Effector memory CD8-positive, alpha-beta T cell (primary cell): ENCODE data around the gene SFMBT2.
"Not testable (repeated sequence)": the region's sequence is repeated elsewhere in the genome, so short reads cannot be mapped to it uniquely, and the experiment has no call there.

Experiments
- ATAC-seq: fragments of 150-1000 bp; cut with Tn5 transposase; replicated peaks from 2 replicates; pipeline ENCODE4 v1.10.0; 2021; ENCODE audit warnings: mild to moderate bottlenecking, moderate library complexity
- DNase-seq, 3 experiments: peaks; one replicate each; pipeline ENCODE4 v3.0.0; 2021
- H3K27ac Mint-ChIP-seq, 2 donors: one replicate each; pipeline ENCODE4 v1.8.0; 2022; ENCODE audit warnings: mild to moderate bottlenecking in 2 of 2, mixed read lengths in 2 of 2, moderate library complexity in 2 of 2
- H3K27me3 Mint-ChIP-seq, 2 donors: one replicate each; pipeline ENCODE4 v1.8.0; 2022; ENCODE audit warnings: mixed read lengths in 2 of 2
- H3K36me3 Mint-ChIP-seq: one replicate; pipeline ENCODE4 v1.8.0; 2022; ENCODE audit warnings: mild to moderate bottlenecking, moderate library complexity, mixed read lengths; ENCODE audit not compliant: insufficient read depth
- H3K4me1 Mint-ChIP-seq, 2 donors: one replicate each; pipeline ENCODE4 v1.8.0; 2022; ENCODE audit warnings: low read depth in 2 of 2, mixed read lengths in 2 of 2
- H3K4me3 Mint-ChIP-seq, 2 donors: one replicate each; pipeline ENCODE4 v1.8.0; 2022; ENCODE audit warnings: mild to moderate bottlenecking in 2 of 2, mixed read lengths in 2 of 2, moderate library complexity in 2 of 2
- H3K9me3 Mint-ChIP-seq, 2 donors: one replicate each; pipeline ENCODE4 v1.8.0; 2022; ENCODE audit warnings: mixed read lengths in 2 of 2

Gene SFMBT2

DNA sequence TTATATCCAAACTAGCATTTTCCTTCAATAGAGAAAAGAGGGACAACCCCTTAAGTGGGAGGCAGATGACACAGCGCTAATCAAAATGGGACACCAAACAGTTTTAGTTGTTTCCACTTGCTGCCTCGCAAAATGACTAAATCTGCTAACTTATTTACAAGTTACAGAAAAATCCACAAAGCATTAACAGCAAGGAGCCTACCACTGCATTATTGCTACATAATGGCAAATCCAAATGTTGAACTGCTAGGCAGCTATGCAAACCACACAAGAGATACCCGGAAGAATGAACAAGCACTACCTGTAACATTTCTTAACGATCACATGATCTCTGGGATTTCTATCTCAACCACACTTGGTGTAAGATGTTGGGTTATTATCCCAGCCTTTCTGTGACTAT, 96.7 kb downstream of the SFMBT2 start:
- H3K4me1 Mint-ChIP-seq = peaks cover 50 to 72% of the 10 kb centered on the region in 2 donors

DNA sequence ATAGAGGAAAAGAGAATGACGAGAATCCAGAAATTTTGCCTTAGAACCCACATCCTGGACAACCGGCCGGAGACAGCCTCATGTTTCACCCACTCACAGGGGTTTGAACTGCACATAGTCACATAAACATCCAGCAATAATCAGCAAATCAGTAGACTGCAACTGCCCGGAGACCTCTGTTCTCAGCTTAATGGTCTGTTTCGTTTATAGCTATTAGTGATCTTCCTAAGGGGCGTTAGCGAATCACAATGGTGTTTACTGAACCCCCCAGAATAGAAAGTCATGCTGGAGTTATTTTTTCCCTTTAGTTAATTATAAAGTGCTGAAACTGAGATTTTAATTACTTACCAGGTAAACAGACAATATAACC, 98.4 kb downstream of the SFMBT2 start:
- Mint-ChIP-seq H3K27ac (peak overlapping the region in 1 of 2 donors; percentile 35), H3K27me3 (no peaks in the 10 kb centered on the region), H3K9me3 (no peaks in the 10 kb centered on the region), H3K4me1 (peaks cover 45 to 67% of the 10 kb centered on the region in 2 donors), H3K4me3 (no peak overlapping the region), H3K36me3 (peaks cover 4% of the 10 kb centered on the region)
- ATAC-seq (no peak), DNase-seq (no peak)

More for the DNA sequence above, 96.7 kb downstream of the SFMBT2 start:
- H3K9me3 Mint-ChIP-seq = no peaks in the 10 kb centered on the region
- H3K4me3 Mint-ChIP-seq = peak overlapping the region; percentile 58 to 59
- H3K36me3 Mint-ChIP-seq = peaks cover 4% of the 10 kb centered on the region
- no peaks in the 10 kb centered on the region for H3K27me3 Mint-ChIP-seq
- DNase-seq (no peak), ATAC-seq (peak; percentile 51)
- H3K27ac Mint-ChIP-seq = peak overlapping the region; percentile 2 to 94

DNA sequence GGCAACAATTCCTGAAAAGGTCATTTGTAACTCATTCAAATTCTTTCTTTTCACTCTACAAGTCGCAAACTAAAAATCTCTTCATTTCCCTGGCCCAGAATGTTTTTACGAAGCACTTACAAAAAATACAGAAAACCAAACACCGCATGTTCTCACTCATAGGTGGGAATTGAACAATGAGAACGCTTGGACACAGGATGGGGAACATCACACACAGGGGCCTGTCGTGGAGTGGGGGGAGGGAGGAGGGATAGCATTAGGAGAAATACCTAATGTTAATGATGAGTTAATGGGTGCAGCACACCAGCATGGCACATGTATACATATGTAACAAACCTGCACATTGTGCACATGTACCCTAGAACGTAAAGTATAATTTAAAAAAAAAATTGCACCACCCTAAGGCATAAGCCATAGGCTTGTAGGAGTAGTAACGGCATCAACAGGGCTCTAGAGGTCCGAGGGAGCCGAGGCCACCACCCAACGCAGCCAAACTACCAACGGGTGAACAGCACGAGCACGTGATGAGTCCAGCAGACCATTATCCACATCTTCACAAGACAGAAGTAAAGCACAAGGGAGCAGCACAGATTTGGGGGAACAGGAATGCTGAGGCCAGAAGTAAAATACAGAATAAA, 98.9 kb downstream of the SFMBT2 start:
- not testable (repeated sequence) for H3K4me3 Mint-ChIP-seq, H3K36me3 Mint-ChIP-seq, DNase-seq, ATAC-seq, H3K9me3 Mint-ChIP-seq, H3K27me3 Mint-ChIP-seq
- Mint-ChIP-seq H3K4me1 (peaks cover 47 to 68% of the 10 kb centered on the region in 2 donors), H3K27ac (peak overlapping the region in 1 of 2 donors; percentile 35)

DNA sequence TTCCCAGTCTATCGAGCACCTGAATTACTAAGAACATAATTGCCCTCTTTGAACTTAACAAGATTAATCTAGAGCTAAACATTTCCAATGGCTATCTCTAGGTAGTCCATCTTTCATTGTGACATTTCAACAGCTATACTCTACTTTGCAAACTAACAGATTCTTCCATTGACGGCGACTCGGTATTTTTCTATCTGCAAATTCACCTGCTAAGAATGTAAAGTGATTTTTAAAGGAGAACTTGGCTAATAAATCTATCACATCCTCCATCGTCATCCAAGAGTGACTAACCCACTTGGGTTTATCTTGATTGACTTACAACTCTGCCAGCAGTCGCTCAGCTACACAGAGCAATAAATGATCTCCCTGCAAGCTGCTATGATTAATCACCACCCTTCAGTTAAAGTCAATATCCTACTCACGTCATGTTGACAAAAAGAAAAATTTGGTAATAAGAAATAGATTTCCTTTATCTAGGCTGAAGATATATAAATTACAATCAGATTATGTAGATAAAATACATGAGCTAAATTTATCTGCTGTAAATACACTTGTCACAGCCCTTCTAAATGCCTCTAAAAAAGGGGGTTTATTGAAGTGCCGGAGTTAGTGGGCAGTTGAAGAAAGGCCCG, 99.5 kb downstream of the SFMBT2 start:
- Mint-ChIP-seq H3K9me3 (no peaks in the 10 kb centered on the region), H3K4me3 (no peak overlapping the region), H3K27me3 (no peaks in the 10 kb centered on the region), H3K4me1 (peaks cover 42 to 68% of the 10 kb centered on the region in 2 donors), H3K27ac (peak overlapping the region in 1 of 2 donors; percentile 14), H3K36me3 (peaks cover 4% of the 10 kb centered on the region)
- ATAC-seq (no peak), DNase-seq (no peak)

DNA sequence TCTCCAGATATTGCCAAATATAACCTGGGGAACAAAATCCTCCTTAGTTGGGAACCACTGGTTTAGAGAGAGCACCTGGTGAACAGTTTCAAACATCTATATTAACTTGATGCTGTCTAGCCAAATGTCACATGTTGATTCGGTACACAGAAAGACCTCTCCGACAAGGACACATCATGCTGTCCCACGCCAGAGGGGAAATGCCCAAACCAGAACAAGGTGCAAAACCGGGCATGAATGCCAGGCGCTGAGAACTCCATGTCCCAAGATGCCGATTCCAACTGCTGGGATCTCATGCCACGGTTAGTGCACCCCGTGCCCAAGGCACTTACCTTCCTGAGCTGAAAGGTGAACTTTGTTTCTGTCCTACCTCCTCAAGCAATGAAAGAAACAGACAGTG, 100.8 kb downstream of the SFMBT2 start:
- no peak overlapping the region for H3K4me3 Mint-ChIP-seq
- H3K36me3 Mint-ChIP-seq = peaks cover 4% of the 10 kb centered on the region
- DNase-seq (no peak), ATAC-seq (no peak)
- H3K27ac Mint-ChIP-seq = peak overlapping the region in 1 of 2 donors; percentile 12
- H3K27me3 Mint-ChIP-seq = no peaks in the 10 kb centered on the region
- H3K9me3 Mint-ChIP-seq = no peaks in the 10 kb centered on the region
- H3K4me1 Mint-ChIP-seq = peaks cover 35 to 61% of the 10 kb centered on the region in 2 donors

DNA sequence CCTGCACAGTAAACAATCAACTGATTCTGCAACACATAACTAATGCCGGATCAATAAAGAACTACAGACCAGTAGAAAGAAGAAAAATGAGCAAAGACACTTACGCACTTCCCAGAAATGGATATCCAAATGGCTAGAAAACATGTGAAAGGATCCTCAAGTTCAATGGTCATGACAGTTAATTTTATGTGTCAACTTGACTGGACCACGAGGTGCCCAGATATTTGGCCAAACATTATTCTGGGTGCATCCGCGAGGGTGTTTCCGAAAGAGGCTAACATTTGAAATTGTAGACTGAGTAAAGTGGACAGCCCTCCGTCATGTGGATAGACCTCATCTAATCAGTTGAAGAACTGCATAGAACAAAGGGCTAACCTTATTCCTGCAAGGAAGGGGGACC, 102.0 kb downstream of the SFMBT2 start:
- no peaks in the 10 kb centered on the region for H3K9me3 Mint-ChIP-seq
- DNase-seq (no peak), ATAC-seq (no peak)
- peaks cover 4% of the 10 kb centered on the region for H3K36me3 Mint-ChIP-seq
- no peak overlapping the region for H3K4me3 Mint-ChIP-seq
- H3K27ac Mint-ChIP-seq = no peak overlapping the region
- peaks cover 26 to 58% of the 10 kb centered on the region in 2 donors for H3K4me1 Mint-ChIP-seq
- H3K27me3 Mint-ChIP-seq = no peaks in the 10 kb centered on the region

DNA sequence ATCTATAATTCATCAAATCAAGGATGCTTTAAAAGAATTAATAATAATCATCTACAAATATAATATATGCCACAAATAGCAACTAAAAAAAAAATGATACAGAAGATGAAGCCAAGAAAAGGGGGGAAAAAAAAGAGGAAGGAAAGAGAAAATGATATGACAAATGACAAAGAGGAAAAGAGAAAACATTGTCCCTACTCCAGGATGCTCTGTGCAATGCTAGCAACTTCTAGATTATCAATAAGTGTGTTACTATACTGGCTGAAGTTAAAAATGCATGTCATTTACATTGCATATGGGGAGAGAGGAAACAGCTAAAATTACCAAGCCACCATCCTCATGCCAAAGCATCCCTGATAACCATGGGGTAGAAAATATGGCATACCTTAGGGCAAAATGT, 104.2 kb downstream of the SFMBT2 start:
- no peak for ATAC-seq
- H3K4me3 Mint-ChIP-seq = no peak overlapping the region
- H3K4me1 Mint-ChIP-seq = peaks cover 25 to 62% of the 10 kb centered on the region in 2 donors
- no peaks in the 10 kb centered on the region for H3K27me3 Mint-ChIP-seq
- no peaks in the 10 kb centered on the region for H3K36me3 Mint-ChIP-seq
- H3K27ac Mint-ChIP-seq = peak overlapping the region in 1 of 2 donors; percentile 7
- no peak for DNase-seq
- H3K9me3 Mint-ChIP-seq = no peaks in the 10 kb centered on the region

DNA sequence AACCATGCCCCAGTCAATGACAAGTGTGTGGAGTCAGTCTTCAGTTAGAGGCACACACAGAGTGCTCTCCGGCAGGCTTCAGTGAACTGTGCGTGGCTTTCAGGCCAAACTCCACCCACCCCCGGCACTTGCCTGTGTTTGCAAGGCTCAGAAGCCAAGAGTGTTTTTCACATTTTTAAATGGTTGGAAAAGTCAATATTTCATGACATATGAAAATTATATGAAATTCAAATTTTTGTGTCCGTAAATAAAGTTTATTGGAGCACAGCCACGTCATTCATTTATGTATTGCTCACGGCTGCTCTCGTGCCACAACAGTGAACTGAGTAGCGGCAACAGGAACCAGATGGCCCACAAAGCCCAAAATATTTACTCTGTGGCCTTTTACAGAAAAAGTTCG, 104.7 kb downstream of the SFMBT2 start:
- no peak for DNase-seq
- Mint-ChIP-seq H3K27ac (peak overlapping the region in 1 of 2 donors; percentile 7), H3K27me3 (no peaks in the 10 kb centered on the region), H3K36me3 (no peaks in the 10 kb centered on the region), H3K9me3 (no peaks in the 10 kb centered on the region), H3K4me3 (no peak overlapping the region), H3K4me1 (peaks cover 28 to 62% of the 10 kb centered on the region in 2 donors)
- no peak for ATAC-seq

DNA sequence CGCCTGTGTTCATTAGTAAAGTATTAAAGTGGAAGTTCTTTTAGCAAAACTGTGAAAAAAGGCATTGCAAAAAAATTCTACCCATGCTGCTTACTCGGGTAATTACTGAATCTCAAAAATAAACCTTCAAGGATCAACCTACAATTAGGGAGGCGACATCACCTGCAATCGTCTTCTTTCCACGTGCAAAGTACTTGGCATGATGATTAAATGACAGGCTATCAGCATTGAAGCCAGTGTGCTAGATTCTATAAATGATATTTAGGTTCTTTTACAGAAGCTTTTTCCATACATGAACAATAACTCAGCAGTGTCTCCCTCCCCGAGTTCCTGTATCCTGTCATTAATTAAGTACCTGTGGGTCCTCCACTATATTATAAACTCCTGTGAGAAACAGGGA, 105.8 kb downstream of the SFMBT2 start:
- Mint-ChIP-seq H3K27me3 (no peaks in the 10 kb centered on the region), H3K4me1 (peaks cover 31 to 65% of the 10 kb centered on the region in 2 donors), H3K4me3 (no peak overlapping the region), H3K36me3 (no peaks in the 10 kb centered on the region), H3K9me3 (no peaks in the 10 kb centered on the region), H3K27ac (no peak overlapping the region)
- ATAC-seq = no peak
- DNase-seq = no peak

DNA sequence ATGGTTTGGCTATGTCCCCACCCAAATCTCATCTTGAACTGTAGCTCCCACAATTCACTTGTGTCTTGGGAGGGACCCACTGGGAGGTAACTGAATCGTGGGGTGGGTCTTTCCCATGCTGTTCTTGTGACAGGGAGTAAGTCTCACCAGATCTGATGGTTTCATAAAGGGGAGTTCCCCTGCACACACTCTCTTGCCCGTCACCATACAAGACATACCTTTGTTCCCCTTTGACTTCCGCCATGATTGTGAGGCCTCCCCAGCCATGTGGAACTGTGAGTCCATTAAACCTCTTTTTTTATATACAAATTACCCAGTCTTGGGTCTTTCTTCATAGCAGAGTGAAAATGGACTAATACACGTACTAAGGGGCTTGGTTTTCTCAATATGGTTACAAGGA, 106.7 kb downstream of the SFMBT2 start:
- H3K27ac Mint-ChIP-seq = no peak overlapping the region
- no peaks in the 10 kb centered on the region for H3K36me3 Mint-ChIP-seq
- peaks cover 34 to 64% of the 10 kb centered on the region in 2 donors for H3K4me1 Mint-ChIP-seq
- no peaks in the 10 kb centered on the region for H3K27me3 Mint-ChIP-seq
- no peak overlapping the region for H3K4me3 Mint-ChIP-seq
- ATAC-seq (no peak), DNase-seq (no peak)
- peaks cover 0 to 2% of the 10 kb centered on the region in 2 donors for H3K9me3 Mint-ChIP-seq

DNA sequence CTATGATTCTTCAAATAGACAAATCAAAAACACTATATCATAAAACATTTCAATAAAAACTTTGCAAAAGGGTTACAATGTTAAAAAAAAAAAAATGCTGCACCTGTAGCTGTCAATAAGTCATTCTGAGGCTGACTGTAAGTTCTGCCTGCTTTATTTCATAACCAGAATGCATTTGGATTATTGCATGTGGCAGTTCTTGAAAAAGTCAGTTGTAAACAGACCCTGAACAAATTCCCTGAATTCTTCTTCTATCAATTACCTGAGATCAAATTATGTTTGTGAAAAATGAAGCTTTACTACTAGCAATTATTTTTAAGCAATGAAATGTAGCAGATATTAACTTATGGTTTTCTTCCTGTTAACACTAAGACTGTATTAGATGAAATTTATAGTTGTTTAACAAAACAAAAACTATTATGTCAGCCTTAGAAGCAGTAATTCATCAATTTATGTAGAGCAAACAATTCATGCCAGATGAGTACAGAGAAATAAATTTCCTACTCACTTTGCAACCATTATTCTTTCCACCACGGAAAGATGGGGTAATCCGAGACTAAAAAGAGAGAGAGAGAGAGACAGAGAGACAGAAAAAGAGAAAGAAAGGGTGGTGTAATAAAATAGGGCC, 107.8 kb downstream of the SFMBT2 start:
- H3K27ac Mint-ChIP-seq = peak overlapping the region in 1 of 2 donors; percentile 60
- no peak for ATAC-seq
- peaks cover 34 to 69% of the 10 kb centered on the region in 2 donors for H3K4me1 Mint-ChIP-seq
- H3K9me3 Mint-ChIP-seq = peaks cover 0 to 2% of the 10 kb centered on the region in 2 donors
- H3K4me3 Mint-ChIP-seq = no peak overlapping the region
- H3K36me3 Mint-ChIP-seq = no peaks in the 10 kb centered on the region
- no peaks in the 10 kb centered on the region for H3K27me3 Mint-ChIP-seq
- DNase-seq = no peak

DNA sequence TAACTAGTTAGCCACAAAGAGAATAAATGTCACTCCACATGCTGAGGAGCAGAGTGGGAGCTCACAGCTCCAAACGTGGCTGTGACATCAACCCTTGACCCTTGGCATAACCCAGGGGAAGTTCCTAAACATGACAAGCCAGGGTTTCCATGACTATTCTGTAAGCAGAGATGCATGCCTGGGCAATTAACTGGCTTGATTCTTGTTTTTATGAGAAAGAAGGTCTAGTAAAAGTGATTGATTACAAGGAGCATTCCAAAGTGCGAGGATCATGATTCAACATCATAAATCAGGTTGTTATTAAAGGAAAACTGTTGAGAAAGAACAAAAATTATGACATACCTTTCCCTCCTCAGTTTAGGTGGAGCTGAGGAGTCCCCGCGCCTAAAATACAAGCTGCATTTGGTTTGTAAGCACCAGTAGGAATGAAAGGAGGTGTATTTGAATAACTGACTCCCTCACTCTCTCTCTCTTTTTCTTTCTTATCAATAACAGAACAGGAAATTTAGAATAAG, 108.4 kb downstream of the SFMBT2 start:
- ATAC-seq = no peak
- no peak for DNase-seq
- Mint-ChIP-seq H3K36me3 (no peaks in the 10 kb centered on the region), H3K9me3 (peaks cover 0 to 2% of the 10 kb centered on the region in 2 donors), H3K4me1 (peaks cover 35 to 71% of the 10 kb centered on the region in 2 donors), H3K4me3 (no peak overlapping the region), H3K27ac (peak overlapping the region in 1 of 2 donors; percentile 60), H3K27me3 (no peaks in the 10 kb centered on the region)

DNA sequence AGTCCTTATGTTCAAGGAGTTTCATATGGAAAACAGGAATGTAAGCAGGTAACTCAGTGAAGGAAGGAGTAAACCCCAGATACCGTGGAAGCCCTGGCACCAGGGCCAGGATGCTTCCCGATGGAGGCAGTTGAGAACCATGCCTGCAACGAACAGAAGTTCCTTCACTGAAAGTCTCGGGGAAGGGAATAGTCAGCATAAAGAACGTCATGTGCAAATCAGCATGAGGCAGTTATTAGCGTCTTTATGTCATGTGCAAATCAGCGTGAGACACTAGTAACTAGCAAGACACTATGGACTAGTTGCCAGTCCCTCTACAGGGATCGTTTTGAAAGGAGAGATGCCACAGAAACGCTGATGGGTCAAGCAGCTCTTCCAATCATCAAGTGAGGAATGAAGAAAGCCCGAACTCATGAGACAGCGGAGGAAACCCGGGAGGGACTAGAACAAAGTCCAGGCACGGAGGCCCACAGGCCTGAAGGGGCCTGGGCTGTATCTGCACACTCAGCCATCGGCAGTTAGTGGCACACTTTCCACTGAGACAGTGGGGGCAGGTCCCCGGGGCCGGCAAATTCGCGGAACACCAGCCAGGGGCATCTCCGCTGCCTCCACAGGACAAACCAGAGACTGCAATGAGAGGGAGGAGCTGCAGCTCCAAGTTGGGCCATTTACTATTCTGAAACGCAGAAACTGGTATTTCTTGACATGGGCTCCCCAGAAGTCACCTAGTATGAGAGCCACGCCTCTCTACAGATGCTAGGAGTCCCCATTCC, 109.6 kb downstream of the SFMBT2 start:
- H3K4me1 Mint-ChIP-seq = peaks cover 45 to 75% of the 10 kb centered on the region in 2 donors
- peak overlapping the region in 1 of 2 donors; percentile 60 for H3K27ac Mint-ChIP-seq
- DNase-seq (no peak), ATAC-seq (no peak)
- H3K27me3 Mint-ChIP-seq = no peaks in the 10 kb centered on the region
- H3K9me3 Mint-ChIP-seq = peaks cover 0 to 2% of the 10 kb centered on the region in 2 donors
- no peaks in the 10 kb centered on the region for H3K36me3 Mint-ChIP-seq
- no peak overlapping the region for H3K4me3 Mint-ChIP-seq
